ENCODE measurements around the gene ARID5B.

The ARID5B gene

DNA sequence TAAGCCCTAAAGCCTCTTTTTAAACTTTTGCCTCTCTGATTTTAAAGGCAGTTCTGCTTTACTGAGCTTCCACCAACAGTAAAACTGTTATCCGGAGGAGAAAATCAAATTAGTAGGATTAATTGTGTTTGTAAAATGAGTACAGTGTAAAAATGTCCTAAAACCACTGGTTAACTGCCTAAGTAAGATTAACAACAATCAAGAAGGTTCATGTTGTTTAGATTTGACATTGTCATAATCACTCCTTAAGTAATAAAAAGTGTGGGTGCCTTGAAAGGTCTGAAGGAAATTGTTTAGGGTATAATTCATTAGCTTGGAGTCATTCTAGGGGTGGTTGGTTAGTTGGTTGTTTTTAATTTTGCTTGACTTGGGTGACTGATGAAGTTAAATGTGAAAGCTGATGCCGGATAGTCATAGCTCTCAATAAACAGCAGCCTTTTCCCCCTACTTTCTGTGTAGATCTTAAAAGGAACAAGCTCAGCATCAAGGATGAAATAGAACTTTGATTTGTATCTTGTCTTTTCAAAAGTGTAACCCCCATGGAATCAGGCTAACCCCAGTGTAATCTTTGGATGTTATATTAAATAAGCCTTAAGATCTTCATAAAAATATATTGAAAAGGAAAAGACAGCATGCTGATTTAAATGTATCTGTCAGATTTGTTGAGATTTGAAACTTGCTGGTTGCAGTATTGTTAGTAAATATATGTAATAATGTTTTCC, 148.3 kb downstream of the ARID5B start:
- peak overlapping the region; percentile 35 for H3K4me3 ChIP-seq (ENCODE audit: low read depth, low read length)
- TF ChIP-seq, protein P1, sequence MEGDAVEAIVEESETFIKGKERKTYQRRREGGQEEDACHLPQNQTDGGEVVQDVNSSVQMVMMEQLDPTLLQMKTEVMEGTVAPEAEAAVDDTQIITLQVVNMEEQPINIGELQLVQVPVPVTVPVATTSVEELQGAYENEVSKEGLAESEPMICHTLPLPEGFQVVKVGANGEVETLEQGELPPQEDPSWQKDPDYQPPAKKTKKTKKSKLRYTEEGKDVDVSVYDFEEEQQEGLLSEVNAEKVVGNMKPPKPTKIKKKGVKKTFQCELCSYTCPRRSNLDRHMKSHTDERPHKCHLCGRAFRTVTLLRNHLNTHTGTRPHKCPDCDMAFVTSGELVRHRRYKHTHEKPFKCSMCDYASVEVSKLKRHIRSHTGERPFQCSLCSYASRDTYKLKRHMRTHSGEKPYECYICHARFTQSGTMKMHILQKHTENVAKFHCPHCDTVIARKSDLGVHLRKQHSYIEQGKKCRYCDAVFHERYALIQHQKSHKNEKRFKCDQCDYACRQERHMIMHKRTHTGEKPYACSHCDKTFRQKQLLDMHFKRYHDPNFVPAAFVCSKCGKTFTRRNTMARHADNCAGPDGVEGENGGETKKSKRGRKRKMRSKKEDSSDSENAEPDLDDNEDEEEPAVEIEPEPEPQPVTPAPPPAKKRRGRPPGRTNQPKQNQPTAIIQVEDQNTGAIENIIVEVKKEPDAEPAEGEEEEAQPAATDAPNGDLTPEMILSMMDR (IDR thresholded peaks at IDR 0.05; ENCODE audit: borderline replicate concordance, insufficient read depth, low read depth, low read length) = no peak

DNA sequence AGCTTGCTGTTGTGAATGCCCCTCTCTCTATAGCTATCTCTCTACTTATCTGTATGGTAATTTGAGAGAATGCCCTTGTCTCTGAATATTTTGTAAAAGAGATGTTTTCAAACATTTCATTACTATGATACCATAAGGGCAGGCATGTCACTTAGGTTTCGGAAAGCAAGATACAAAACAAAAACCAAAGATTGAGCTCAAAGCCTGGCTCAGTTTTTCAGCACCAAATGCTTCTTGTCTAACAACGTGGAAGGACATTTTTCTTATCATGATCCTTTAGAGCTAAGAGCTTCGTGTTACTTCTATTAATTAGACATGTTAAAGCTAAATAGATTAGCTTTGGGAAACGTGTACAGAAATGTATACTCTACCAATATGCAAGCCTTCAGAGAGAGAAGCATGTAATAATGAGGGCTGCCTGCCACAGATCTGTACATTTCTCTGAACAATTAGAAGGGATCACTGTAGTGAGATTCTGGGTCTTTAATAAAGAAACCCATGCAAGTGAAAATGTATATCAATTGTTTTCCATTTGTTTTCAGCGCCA, 148.9 kb downstream of the ARID5B start:
- H3K4me3 ChIP-seq (ENCODE audit: low read depth, low read length) = peak overlapping the region; percentile 24

DNA sequence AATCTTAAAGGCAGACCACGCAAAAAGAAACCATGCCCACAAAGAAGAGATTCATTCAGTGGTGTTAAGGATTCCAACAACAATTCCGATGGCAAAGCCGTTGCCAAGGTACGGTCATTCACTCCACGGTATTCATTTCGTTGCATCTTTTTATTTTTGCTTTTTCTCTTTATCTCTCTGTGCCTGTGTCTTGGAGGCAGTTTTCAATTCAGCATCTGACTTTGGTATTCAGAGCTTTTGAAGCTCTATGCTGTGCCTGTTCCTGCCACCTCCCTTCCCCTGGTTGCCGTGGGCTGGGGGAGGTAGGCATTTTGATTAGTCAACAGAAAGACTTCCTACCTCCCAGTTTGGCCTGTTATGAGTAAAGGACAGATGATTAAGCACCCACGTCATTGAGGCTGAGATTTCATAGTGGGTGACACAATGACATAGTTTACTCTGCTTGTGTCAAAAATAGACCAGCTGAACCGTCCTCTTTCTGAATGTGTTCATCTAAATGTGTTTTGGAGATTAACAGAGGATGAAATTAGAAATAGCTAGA, 149.5 kb downstream of the ARID5B start:
- TF ChIP-seq, protein P1 (IDR thresholded peaks at IDR 0.05; ENCODE audit: borderline replicate concordance, insufficient read depth, low read depth, low read length) = no peak

More for the DNA sequence above, 148.9 kb downstream of the ARID5B start:
- TF ChIP-seq, protein P1 (IDR thresholded peaks at IDR 0.05; ENCODE audit: borderline replicate concordance, insufficient read depth, low read depth, low read length) = no peak

DNA sequence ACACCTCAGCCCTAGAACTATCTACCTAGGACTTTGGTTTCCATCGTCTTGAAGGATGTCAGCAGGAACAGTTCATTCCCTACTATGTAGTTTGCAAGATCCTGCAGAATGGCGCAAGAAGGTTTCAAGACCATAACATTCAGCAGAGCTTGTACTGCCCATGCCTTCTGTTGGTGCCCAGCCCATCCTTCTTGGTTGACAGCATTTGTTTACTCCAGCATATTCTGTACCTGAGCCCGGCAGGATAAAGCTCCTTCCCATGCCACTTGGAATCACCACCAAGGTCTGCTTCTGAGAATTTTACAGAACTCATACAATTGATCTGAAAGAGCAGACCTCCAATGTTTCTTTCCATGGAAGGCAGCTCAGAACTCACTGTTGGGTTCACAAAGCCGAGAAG, 150.8 kb downstream of the ARID5B start:
- no peak overlapping the region for H3K4me3 ChIP-seq (ENCODE audit: low read depth, low read length)
- TF ChIP-seq, protein P1 (IDR thresholded peaks at IDR 0.05; ENCODE audit: borderline replicate concordance, insufficient read depth, low read depth, low read length) = no peak

More for the DNA sequence above, 149.5 kb downstream of the ARID5B start:
- peak overlapping the region; percentile 24 for H3K4me3 ChIP-seq (ENCODE audit: low read depth, low read length)

DNA sequence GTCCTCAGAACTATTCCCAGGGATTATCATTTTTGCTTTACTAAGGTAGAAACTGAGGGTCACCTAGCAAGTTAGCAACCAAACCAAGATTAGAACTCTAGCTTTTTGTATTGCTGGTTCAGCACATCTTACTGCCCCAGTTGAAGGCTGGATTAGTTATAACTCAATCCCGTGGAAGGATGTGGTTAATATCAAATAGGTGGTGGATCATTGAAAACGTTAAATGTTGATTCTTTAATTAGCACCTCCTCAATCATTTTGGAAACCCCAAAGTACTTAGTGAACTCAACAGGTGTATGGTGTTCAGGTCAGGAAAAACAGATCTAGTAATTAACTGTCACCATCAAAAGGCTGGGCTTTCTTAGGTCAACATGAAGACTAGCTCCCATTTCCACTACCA, 152.4 kb downstream of the ARID5B start:
- TF ChIP-seq, protein P1 (IDR thresholded peaks at IDR 0.05; ENCODE audit: borderline replicate concordance, insufficient read depth, low read depth, low read length) = no peak
- H3K4me3 ChIP-seq (ENCODE audit: low read depth, low read length) = no peak overlapping the region

DNA sequence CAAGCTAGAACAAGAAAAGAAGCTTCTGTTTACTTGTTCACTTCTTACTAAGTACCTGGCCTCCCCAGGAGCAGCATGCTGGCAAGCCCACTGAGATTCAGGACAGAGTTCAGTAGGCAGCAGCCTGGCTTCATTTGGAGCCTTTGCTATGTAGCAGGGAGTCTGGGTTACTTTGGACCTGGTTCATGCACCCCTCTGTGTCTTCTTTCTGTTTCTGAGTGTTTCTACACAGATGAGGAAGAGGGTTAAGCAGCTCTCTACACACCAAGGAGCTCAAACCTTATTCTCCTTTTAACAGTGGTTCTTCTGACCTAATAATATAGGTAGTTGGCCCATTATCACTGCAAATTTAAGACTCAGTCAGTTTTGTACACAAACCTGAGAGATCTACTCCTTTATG, 152.9 kb downstream of the ARID5B start:
- H3K4me3 ChIP-seq (ENCODE audit: low read depth, low read length) = no peak overlapping the region
- TF ChIP-seq, protein P1 (IDR thresholded peaks at IDR 0.05; ENCODE audit: borderline replicate concordance, insufficient read depth, low read depth, low read length) = no peak

DNA sequence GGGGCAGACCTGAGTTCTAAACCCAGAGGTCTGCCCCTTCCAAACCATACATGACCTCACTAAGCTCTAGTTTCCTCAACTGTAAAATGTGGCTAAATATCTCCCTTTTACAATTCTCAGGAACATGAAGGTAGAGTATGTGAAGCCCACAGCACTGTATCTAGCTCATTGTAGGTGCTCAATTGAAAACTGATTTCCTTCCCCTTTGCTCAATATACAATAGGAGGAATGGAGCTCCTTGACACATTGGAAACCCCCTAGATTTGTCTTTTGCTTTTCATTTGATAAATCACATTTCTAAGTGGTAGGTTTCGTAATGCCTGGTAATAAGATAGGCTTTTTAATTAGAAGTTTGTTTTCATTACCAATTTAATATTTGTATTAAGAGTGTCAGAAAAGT, 153.3 kb downstream of the ARID5B start:
- no peak overlapping the region for H3K4me3 ChIP-seq (ENCODE audit: low read depth, low read length)
- TF ChIP-seq, protein P1 (IDR thresholded peaks at IDR 0.05; ENCODE audit: borderline replicate concordance, insufficient read depth, low read depth, low read length) = no peak

All from GM12875 (cell line).